ENCODE measurements around the gene DNAL4.
A peak's percentile ranks its signal among the peaks of the same experiment; 100 is the strongest.

DNAL4 gene

GRCh38 chr22:38737302-38738060, 56.5 kb downstream of the DNAL4 start:
- H3K27ac ChIP-seq = no peak overlapping the region

GRCh38 chr22:38736257-38736570, 57.7 kb downstream of the DNAL4 start:
- no peak for TF ChIP-seq CTCF (conservative IDR thresholded peaks at IDR 0.05)
- no peak overlapping the region for H3K27ac ChIP-seq

More at GRCh38 chr22:38737302-38738060, 56.5 kb downstream of the DNAL4 start:
- no peak for TF ChIP-seq CTCF (conservative IDR thresholded peaks at IDR 0.05)

- TF ChIP-seq CTCF (conservative IDR thresholded peaks at IDR 0.05) = no peak
- H3K27ac ChIP-seq = peak overlapping the region; percentile 33; the same call in 1 of the 2 replicates
These were observed 58.3 kb downstream of the DNAL4 start for GRCh38 chr22:38735465-38736256.

- TF ChIP-seq CTCF (conservative IDR thresholded peaks at IDR 0.05) = no peak
- peak overlapping the region; percentile 33; the same call in 1 of the 2 replicates for H3K27ac ChIP-seq
These were observed 58.8 kb downstream of the DNAL4 start for GRCh38 chr22:38735126-38735464.

- H3K27ac ChIP-seq = peak overlapping the region; percentile 33; the same call in 1 of the 2 replicates
- TF ChIP-seq CTCF (conservative IDR thresholded peaks at IDR 0.05) = no peak
These were observed 59.4 kb downstream of the DNAL4 start for GRCh38 chr22:38734421-38735100.

GRCh38 chr22:38733724-38734381, 60.1 kb downstream of the DNAL4 start:
- no peak for TF ChIP-seq CTCF (conservative IDR thresholded peaks at IDR 0.05)
- peak overlapping the region; percentile 33; the same call in 1 of the 2 replicates for H3K27ac ChIP-seq

- H3K27ac ChIP-seq = peak overlapping the region; percentile 33; the same call in 1 of the 2 replicates
- peak; percentile 81 for TF ChIP-seq CTCF (conservative IDR thresholded peaks at IDR 0.05)
These were observed 60.6 kb downstream of the DNAL4 start for GRCh38 chr22:38733329-38733723.

All from VCaP (cell line).